Stomach (tissue), 9 donors: ENCODE measurements around the gene TCF21. TPM values are rescaled to one million over a fixed set of nuclear protein-coding genes. Genes with fewer than 3 reads are reported as not detected.
A peak's percentile ranks its signal among the peaks of the same experiment; 100 is the strongest.

Experiments
- DNase-seq, 2 donors: peaks; one replicate each; pipeline versions ENCODE4 v3.0.0 to v3.0.0-alpha.2; 2013 to 2019
- H3K27ac ChIP-seq, 5 donors: fragments of 200-600 bp in 4 of 5; sonication (generic) in 4 of 5; one replicate each; pipeline ENCODE4 v1.5.1; 2013 to 2019; ENCODE audit warnings: mild to moderate bottlenecking in 1 of 5, moderate library complexity in 1 of 5
- H3K27me3 ChIP-seq, 3 donors: fragments of 200-600 bp; sonication (generic); one replicate each; pipeline ENCODE4 v1.5.1; 2017 to 2019; ENCODE audit warnings: mixed run types in 1 of 3
- H3K36me3 ChIP-seq, 4 donors: fragments of 200-600 bp; sonication (generic); 1 replicate in 3 of 4; 2 replicates in 1 of 4; pipeline ENCODE4 v1.5.1; 2016 to 2019
- H3K4me1 ChIP-seq, 4 donors: fragments of 200-600 bp; sonication (generic); one replicate each; pipeline ENCODE4 v1.5.1; 2016 to 2019
- H3K4me3 ChIP-seq, 4 donors: fragments of 200-600 bp; sonication (generic) in 3 of 4; one replicate each; pipeline ENCODE4 v1.5.1; 2016 to 2019; ENCODE audit warnings: mild to moderate bottlenecking in 1 of 4
- H3K9me3 ChIP-seq, 4 donors: fragments of 200-600 bp; sonication (generic); one replicate each; pipeline ENCODE4 v1.5.1; 2016 to 2019
- CTCF ChIP-seq, 7 experiments: fragments of 450-650 bp in 4 of 7; fragments of 200-600 bp in 3 of 7; sonication (generic) in 3 of 7; IDR thresholded peaks; one replicate each; pipeline ENCODE4 v1.5.1; 2016 to 2019; ENCODE audit warnings: antibody characterized with exemption in 7 of 7, control low read depth in 2 of 7, mild to moderate bottlenecking in 1 of 7
- EP300 ChIP-seq: sonication (generic); formaldehyde crosslinking; IDR thresholded peaks from one replicate; pipeline ENCODE4 v1.6.1; 2017; ENCODE audit warnings: antibody characterized with exemption
- POLR2A ChIP-seq, 4 donors: fragments of 450-650 bp; IDR thresholded peaks; one replicate each; pipeline ENCODE4 v1.6.1; 2016; ENCODE audit warnings: antibody characterized with exemption in 4 of 4, control low read depth in 2 of 4, mild to moderate bottlenecking in 1 of 4, moderate library complexity in 1 of 4
- POLR2AphosphoS5 ChIP-seq, 3 donors: sonication (generic); formaldehyde crosslinking; IDR thresholded peaks; one replicate each; pipeline ENCODE4 v1.6.1; 2016; ENCODE audit warnings: antibody characterized with exemption in 3 of 3
- WGBS, 5 donors: extraction: QIAGEN DNeasy Blood & Tissue Kit in 3 of 5; methylation state at CpG; one replicate each; pipeline versions ENCODE4 v1.1.5 to v1.1.7; 2013 to 2018; 5-methylcytosine and 5-hydroxymethylcytosine counted together
- intact Hi-C: fragments of 100-400 bp; cut with DNase I; formaldehyde crosslinking; loops from one replicate; pipeline ENCODE4 v1.15.1; 2023; ENCODE audit warnings: low total_unique reads
- polyA plus RNA-seq, 3 donors: library from polyadenylated mRNA; stranded (reverse); fragments of 200-250 nt; gene quantifications; one replicate each; pipeline ENCODE4 v1.2.3, GENCODE V29; 2013
- total RNA-seq, 5 donors: library from RNA; depleted of rRNA; stranded (reverse); fragments of >200 nt; gene quantifications; one replicate each; pipeline versions ENCODE4 v1.1.0 to v1.2.3, GENCODE V29; 2014 to 2016
- donor health status: healthy with polysubstance abuse.
- donor health status: Bipolar disorder and iron deficiency.
- donor health status: healthy.

Gene TCF21
- total and polyA plus RNA-seq, 8 donors, result 3.2 to 43.0 (median 16.3) TPM

DNA sequence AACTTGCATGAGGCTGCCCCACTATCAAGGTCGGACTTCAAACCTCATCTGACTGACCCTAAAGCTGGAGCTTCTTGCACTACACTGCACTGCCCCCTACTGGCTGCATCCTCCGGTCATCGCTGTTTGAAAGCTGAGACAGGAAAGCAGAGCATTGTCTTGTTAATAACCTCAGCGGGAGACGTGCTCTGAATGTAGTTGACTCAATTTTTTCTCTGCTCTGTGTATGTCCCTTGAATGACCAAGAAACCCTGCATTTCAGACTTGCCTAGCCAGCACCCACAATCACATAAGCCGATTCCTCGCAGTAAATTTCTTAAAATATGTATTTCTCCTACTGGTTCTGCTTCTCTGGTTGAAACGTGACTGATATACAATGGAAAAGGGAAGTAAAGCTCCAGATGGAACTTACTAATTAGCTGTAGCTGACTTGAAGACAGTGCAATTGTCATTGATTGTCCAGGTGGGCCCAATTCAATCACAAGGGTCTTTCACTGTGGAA is 27.8 kb downstream of the TCF21 start:
- peak; percentile 89 to 93 for DNase-seq
- H3K27me3 ChIP-seq, result no peaks in the 10 kb centered on the region
- peaks cover 0 to 13% (median 0%) of the 10 kb centered on the region in 4 donors for H3K4me1 ChIP-seq
- TF ChIP-seq POLR2AphosphoS5 (IDR thresholded peaks at IDR 0.05), result peak in 1 of 3 donors; percentile 28
- TF ChIP-seq EP300, result no peak
- TF ChIP-seq CTCF (IDR thresholded peaks at IDR 0.05), result peak in 5 of 7 experiments; percentile 63 to 79 (median 74)
- no peak for TF ChIP-seq POLR2A (IDR thresholded peaks at IDR 0.05)
- peak overlapping the region in 2 of 5 donors; percentile 16 to 17 for H3K27ac ChIP-seq
- 7 to 11% (median 9%) methylated on average over 8 of the region's 8 CpGs for WGBS, 5 donors
- intact Hi-C loops, result no loop called here
- H3K9me3 ChIP-seq, result peaks cover 0 to 5% (median 0%) of the 10 kb centered on the region in 4 donors
- H3K4me3 ChIP-seq, result no peak overlapping the region
- H3K36me3 ChIP-seq, result no peaks in the 10 kb centered on the region

- H3K27ac ChIP-seq, result no peak overlapping the region
- no peak for DNase-seq
- H3K27me3 ChIP-seq, result peaks cover 0 to 6% (median 0%) of the 10 kb centered on the region in 3 donors
- H3K9me3 ChIP-seq, result peaks cover 0 to 5% (median 0%) of the 10 kb centered on the region in 4 donors
- intact Hi-C loops, result no loop called here
- WGBS, 5 donors, result 81 to 91% (median 87%) methylated on average over 4 of the region's 4 CpGs
- no peaks in the 10 kb centered on the region for H3K36me3 ChIP-seq
- TF ChIP-seq POLR2A (IDR thresholded peaks at IDR 0.05) (no peak), EP300 (no peak), CTCF (IDR thresholded peaks at IDR 0.05) (no peak), POLR2AphosphoS5 (IDR thresholded peaks at IDR 0.05) (no peak)
- no peak overlapping the region for H3K4me3 ChIP-seq
- peaks cover 0 to 13% (median 0%) of the 10 kb centered on the region in 4 donors for H3K4me1 ChIP-seq
Measured at GRCh38 chr6:133917781-133918180, 28.9 kb downstream of the TCF21 start.

DNA sequence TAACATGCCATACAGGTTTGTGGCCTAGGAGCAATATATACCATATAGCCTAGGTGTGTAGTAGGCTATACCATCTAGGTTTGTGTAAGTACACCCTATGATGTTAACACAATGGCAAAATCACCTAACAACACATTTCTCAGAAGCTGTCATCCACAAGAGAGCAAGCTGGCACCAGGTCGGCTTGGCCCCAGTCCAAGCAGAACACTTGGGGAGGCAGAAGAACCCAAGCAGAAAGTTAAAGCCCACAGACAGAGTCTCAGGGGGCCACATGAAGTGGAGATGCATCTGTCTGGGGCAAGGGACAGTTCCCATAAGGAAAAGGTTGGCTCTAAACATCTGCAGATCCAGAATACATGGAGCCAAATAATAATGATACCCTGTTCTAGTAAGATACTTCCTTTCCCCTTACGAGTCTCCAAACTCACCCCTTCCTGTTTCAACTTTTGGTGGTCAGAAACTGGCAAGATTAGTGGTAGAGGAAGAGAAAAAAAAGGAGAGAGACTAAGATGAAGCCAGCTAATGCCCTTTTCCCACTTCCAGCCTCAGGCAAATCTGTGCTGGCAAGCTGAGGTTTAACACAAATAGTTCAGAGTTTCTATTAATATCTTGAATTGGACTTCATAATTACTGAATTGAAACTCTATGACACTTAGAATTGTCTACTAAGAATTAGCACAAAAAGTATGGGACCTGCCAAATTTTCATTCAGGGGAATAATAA is 29.5 kb downstream of the TCF21 start:
- peaks cover 0 to 7% (median 0%) of the 10 kb centered on the region in 3 donors for H3K27me3 ChIP-seq
- H3K4me3 ChIP-seq, result no peak overlapping the region
- no peak for DNase-seq
- no peak overlapping the region for H3K27ac ChIP-seq
- WGBS, 5 donors, result 51 to 69% (median 56%) methylated on average over 2 of the region's 2 CpGs
- H3K36me3 ChIP-seq, result no peaks in the 10 kb centered on the region
- TF ChIP-seq EP300 (no peak), POLR2A (IDR thresholded peaks at IDR 0.05) (no peak), CTCF (IDR thresholded peaks at IDR 0.05) (no peak), POLR2AphosphoS5 (IDR thresholded peaks at IDR 0.05) (no peak)
- H3K9me3 ChIP-seq, result peaks cover 0 to 4% (median 0%) of the 10 kb centered on the region in 4 donors
- H3K4me1 ChIP-seq, result peaks cover 0 to 13% (median 0%) of the 10 kb centered on the region in 4 donors
- intact Hi-C loops, result no loop called here

- intact Hi-C loops, result no loop called here
- 80 to 88% (median 86%) methylated on average over 5 of the region's 5 CpGs for WGBS, 5 donors
- no peak overlapping the region for H3K27ac ChIP-seq
Measured at GRCh38 chr6:133919362-133919761, 30.4 kb downstream of the TCF21 start.

More at GRCh38 chr6:133919362-133919761, 30.4 kb downstream of the TCF21 start:
- Histone ChIP-seq H3K9me3 (no peaks in the 10 kb centered on the region), H3K27me3 (peaks cover 0 to 7% (median 0%) of the 10 kb centered on the region in 3 donors), H3K4me3 (no peak overlapping the region), H3K4me1 (peaks cover 0 to 13% (median 0%) of the 10 kb centered on the region in 4 donors), H3K36me3 (no peaks in the 10 kb centered on the region)
- DNase-seq, result no peak
- TF ChIP-seq POLR2AphosphoS5 (IDR thresholded peaks at IDR 0.05), result no peak
- no peak for TF ChIP-seq CTCF (IDR thresholded peaks at IDR 0.05)
- no peak for TF ChIP-seq POLR2A (IDR thresholded peaks at IDR 0.05)
- TF ChIP-seq EP300, result no peak
